GM12878 (cell line): ENCODE data around the gene TTC9B. TPM values are rescaled to one million over a fixed set of nuclear protein-coding genes. Genes with fewer than 3 reads are reported as not detected.

Experiments
- ATAC-seq: fragments of 200-7000 bp; cut with Tn5 transposase; 3 replicates; pipeline ENCODE4 v1.9.1; 2020; ENCODE audit warnings: mild to moderate bottlenecking, moderate library complexity
- BruUV-seq: library from RNA; stranded (reverse); fragments of 400-500 nt; replicated peaks from 2 replicates; lab custom pipeline; 2021; lab: Mats Ljungman, UMichigan
- CTCF ChIA-PET: fragments of 300-600 bp; sonication (Branson Sonifier 250); formaldehyde crosslinking; extraction: SDS; loops from one replicate; lab custom pipeline; 2021; ENCODE audit warnings: inconsistent platforms; lab: Yijun Ruan, JAX
- POLR2A ChIA-PET: fragments of 350-600 bp; formaldehyde crosslinking; extraction: SDS; loops from one replicate; lab custom pipeline; 2021; ENCODE audit warnings: inconsistent platforms; lab: Charles Lee
- RAD21 ChIA-PET: fragments of 300-600 bp; sonication (Branson Sonifier 250); formaldehyde crosslinking; loops from one replicate; lab custom pipeline; 2023; ENCODE audit warnings: antibody characterized with exemption; ENCODE audit not compliant: unreplicated experiment; lab: Charles Lee
- SMC1A ChIA-PET: fragments of 300-600 bp; sonication (Branson Sonifier 250); formaldehyde crosslinking; loops from one replicate; lab custom pipeline; 2023; ENCODE audit not compliant: unreplicated experiment, uncharacterized antibody; lab: Charles Lee
- DNase-seq: peaks from one replicate; pipeline ENCODE4 v3.0.0-alpha.2; 2011; ENCODE audit warnings: low read depth, low spot score
- FAIRE-seq: peaks from 3 replicates; lab custom pipeline; 2011; peaks lifted over from hg19 to GRCh38; lab: Jason Lieb, UNC
- H2AFZ ChIP-seq: 2 replicates; pipeline ENCODE4 v1.6.0; 2011; ENCODE audit warnings: low read depth, low read length, control low read depth; ENCODE audit not compliant: control insufficient read depth
- H3K27ac ChIP-seq: 2 replicates; pipeline ENCODE4 v1.5.1; 2011; ENCODE audit warnings: control low read depth; ENCODE audit not compliant: control insufficient read depth, insufficient read depth
- H3K27me3 ChIP-seq, 2 experiments: replicated peaks in 1 of 2; 2 replicates each; pipeline versions ENCODE4 v1.6.0 to v1.6.1; 2011; ENCODE audit warnings: low read length in 1 of 2; ENCODE audit not compliant: control insufficient read depth in 2 of 2, insufficient read depth in 2 of 2
- H3K36me3 ChIP-seq, 2 experiments: 2 replicates each; pipeline ENCODE4 v1.5.1; 2011; ENCODE audit warnings: low read length in 1 of 2; ENCODE audit not compliant: control insufficient read depth in 2 of 2, insufficient read depth in 2 of 2
- H3K4me1 ChIP-seq: 2 replicates; pipeline ENCODE4 v1.6.1; 2011; ENCODE audit warnings: mild to moderate bottlenecking, low read length, moderate library complexity, mixed read lengths; ENCODE audit not compliant: control insufficient read depth, insufficient read depth
- H3K4me2 ChIP-seq: 2 replicates; pipeline ENCODE4 v1.6.0; 2011; ENCODE audit warnings: control low read depth; ENCODE audit not compliant: control insufficient read depth, insufficient read depth
- H3K4me3 ChIP-seq: fragments of 200-600 bp; sonication (generic); 2 replicates; pipeline ENCODE4 v1.5.1; 2016
- H3K79me2 ChIP-seq: 2 replicates; pipeline ENCODE4 v1.6.0; 2011; ENCODE audit warnings: low read length; ENCODE audit not compliant: control insufficient read depth, insufficient read depth
- H3K9ac ChIP-seq: 2 replicates; pipeline ENCODE4 v1.8.0; 2011; ENCODE audit warnings: low read length, control low read depth, mixed read lengths; ENCODE audit not compliant: control insufficient read depth, insufficient read depth
- H3K9me3 ChIP-seq: replicated peaks from 3 replicates; pipeline ENCODE4 v1.5.1; 2011; ENCODE audit warnings: mild to moderate bottlenecking, low read length; ENCODE audit not compliant: control insufficient read depth, insufficient read depth
- H4K20me1 ChIP-seq: 2 replicates; pipeline ENCODE4 v1.6.0; 2011; ENCODE audit not compliant: control insufficient read depth, insufficient read depth
- CBX5 ChIP-seq: sonication (generic); IDR thresholded peaks from 2 replicates; pipeline ENCODE4 v1.6.1; 2016; ENCODE audit warnings: low read depth, moderate library complexity, mild to moderate bottlenecking, inconsistent platforms
- CEBPB ChIP-seq, 2 experiments: fragments of 150-350 bp in 1 of 2; IDR thresholded peaks; 2 replicates each; pipeline ENCODE4 v1.6.1; 2012 to 2014; ENCODE audit warnings: low read depth in 2 of 2, low read length in 2 of 2, borderline replicate concordance in 1 of 2, inconsistent platforms in 1 of 2
- ETV6 ChIP-seq, 2 experiments: fragments of 450-650 bp in 1 of 2; IDR thresholded peaks in 1 of 2; conservative IDR thresholded peaks in 1 of 2; 2 replicates each; pipeline ENCODE4 v1.6.1; 2014; ENCODE audit warnings: antibody characterized with exemption in 1 of 2, borderline replicate concordance in 1 of 2, low read depth in 1 of 2, mild to moderate bottlenecking in 1 of 2, moderate library complexity in 1 of 2
- GABPA ChIP-seq: IDR thresholded peaks from 2 replicates; pipeline ENCODE4 v1.6.1; 2014; ENCODE audit warnings: antibody characterized with exemption, low read depth, mild to moderate bottlenecking, inconsistent platforms
- SIX5 ChIP-seq: IDR thresholded peaks from 2 replicates; pipeline ENCODE4 v1.6.1; 2011; ENCODE audit warnings: mild to moderate bottlenecking, low read depth, low read length, moderate library complexity; ENCODE audit not compliant: severe bottlenecking
- SUPT20H ChIP-seq: IDR thresholded peaks from 2 replicates; pipeline ENCODE4 v1.6.1; 2011; ENCODE audit warnings: low read depth, mild to moderate bottlenecking, low read length, moderate library complexity, borderline replicate concordance; ENCODE audit not compliant: control insufficient read depth
- TBL1XR1 ChIP-seq: IDR thresholded peaks from 2 replicates; pipeline ENCODE4 v1.6.1; 2012; ENCODE audit warnings: low read depth, low read length, improper control_type of control experiment
- TCF12 ChIP-seq: IDR thresholded peaks from 2 replicates; pipeline ENCODE4 v1.6.1; 2011; ENCODE audit warnings: low read depth, mild to moderate bottlenecking, low read length
- ZNF622 ChIP-seq: fragments of 450-650 bp; IDR thresholded peaks from 2 replicates; pipeline ENCODE4 v1.6.1; 2017; ENCODE audit warnings: mild to moderate bottlenecking, inconsistent platforms
- WGBS: methylation state at CpG from one replicate; pipeline ENCODE4 v1.1.6; 2016; ENCODE audit warnings: low lambda C conversion rate; ENCODE audit not compliant: insufficient replicate concordance, insufficient coverage; ENCODE audit errors: missing lambda C conversion rate; 5-methylcytosine and 5-hydroxymethylcytosine counted together
- in situ Hi-C: fragments of 300-500 bp; cut with MboI; formaldehyde crosslinking; loops from 9 replicates; pipeline ENCODE4 v1.14.3; 2018; ENCODE audit warnings: mixed read lengths
- intact Hi-C: fragments of 100-400 bp; cut with micrococcal nuclease; formaldehyde crosslinking; loops from one replicate; pipeline ENCODE4 v1.14.2; 2022; ENCODE audit not compliant: unreplicated experiment
- polyA plus RNA-seq, 11 experiments: library from polyadenylated mRNA; depleted of rRNA in 4 of 11; unstranded in 6 of 11; stranded (reverse) in 5 of 11; fragments of >200 nt; fragmentation: Nextera tagmentation in 4 of 11; fragmentation: Illumina TruSeq in 1 of 11; extraction: Ambion mirVana in 4 of 11; extraction: Trizol in 1 of 11; gene quantifications; 1 replicate in 1 of 11; 2 replicates in 10 of 11; pipeline versions ENCODE4 v1.2.1 to v1.2.3, GENCODE V29; 2011 to 2016; ENCODE audit warnings: inconsistent platforms in 2 of 11, missing spikeins in 2 of 11, low read depth in 1 of 11
- total RNA-seq, 4 experiments: library from RNA; depleted of rRNA in 3 of 4; stranded (reverse); fragments of >200 nt in 3 of 4; fragmentation: Illumina TruSeq in 1 of 4; extraction: Trizol in 1 of 4; gene quantifications; 2 replicates each; pipeline versions ENCODE4 v1.2.1 to v1.2.3, GENCODE V29; 2013 to 2021

Gene TTC9B
- total and polyA plus RNA-seq, 10 of the 15 experiments (the other 5 are each of a cell fraction or from before 2014, with no cell fraction given): 0.04 to 0.14 (median 0.10) TPM; not detected in 7

DNA sequence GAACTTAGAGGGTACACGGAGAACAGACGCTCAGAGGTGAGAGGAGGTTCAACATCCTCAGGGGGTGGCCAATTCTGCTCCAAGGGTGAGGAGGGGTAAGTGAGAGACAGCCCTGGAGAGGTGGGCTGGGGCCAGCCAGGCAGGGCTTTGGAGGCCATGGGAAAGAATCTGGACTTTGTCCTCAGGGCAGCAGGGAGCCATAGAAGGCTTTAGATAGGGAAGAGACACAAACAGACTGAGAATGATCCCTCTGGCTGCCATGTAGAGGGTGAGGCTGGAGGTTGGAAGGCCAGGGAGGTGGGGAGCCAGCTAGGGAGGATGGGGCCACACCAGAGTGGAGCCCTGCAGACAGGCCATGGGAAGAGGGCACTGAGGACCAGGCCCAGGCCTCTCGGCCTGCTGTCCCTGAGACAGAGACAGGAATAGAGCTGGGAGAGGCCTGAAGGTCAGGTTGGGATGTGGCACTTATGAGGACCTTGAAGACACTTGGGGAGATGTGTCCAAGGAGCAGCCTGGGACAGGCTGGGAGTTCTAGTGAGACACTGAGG is 37.5 kb upstream of the TTC9B start:
- Histone ChIP-seq H4K20me1 (no peaks in the 10 kb centered on the region), H3K4me3 (no peak overlapping the region), H3K4me1 (no peaks in the 10 kb centered on the region), H3K36me3 (peaks cover 23 to 25% of the 10 kb centered on the region in 2 experiments; a peak in 3 of 4 replicates), H2AFZ (no peak overlapping the region), H3K9ac (no peak overlapping the region), H3K79me2 (peaks cover 3% of the 10 kb centered on the region), H3K9me3 (no peaks in the 10 kb centered on the region), H3K27me3 (no peaks in the 10 kb centered on the region), H3K4me2 (no peak overlapping the region), H3K27ac (no peak overlapping the region)
- FAIRE-seq (no peak), DNase-seq (no peak), ATAC-seq (no peak)
- POLR2A ChIA-PET: no interaction called here
- TF ChIP-seq CEBPB (IDR thresholded peaks at IDR 0.05; ENCODE audit: borderline replicate concordance in 1 of 2, low read depth in 2 of 2, low read length in 2 of 2) (no peak), TBL1XR1 (no peak), SIX5 (no peak), SUPT20H (no peak)
- SMC1A ChIA-PET: no interaction called here
- intact Hi-C loops (no loop called here), in situ Hi-C loops (no loop called here)
- CTCF ChIA-PET: no interaction called here
- no TSS peak for BruUV-seq
- WGBS: 98% methylated on average over 3 of the region's 3 CpGs
- RAD21 ChIA-PET: no interaction called here

DNA sequence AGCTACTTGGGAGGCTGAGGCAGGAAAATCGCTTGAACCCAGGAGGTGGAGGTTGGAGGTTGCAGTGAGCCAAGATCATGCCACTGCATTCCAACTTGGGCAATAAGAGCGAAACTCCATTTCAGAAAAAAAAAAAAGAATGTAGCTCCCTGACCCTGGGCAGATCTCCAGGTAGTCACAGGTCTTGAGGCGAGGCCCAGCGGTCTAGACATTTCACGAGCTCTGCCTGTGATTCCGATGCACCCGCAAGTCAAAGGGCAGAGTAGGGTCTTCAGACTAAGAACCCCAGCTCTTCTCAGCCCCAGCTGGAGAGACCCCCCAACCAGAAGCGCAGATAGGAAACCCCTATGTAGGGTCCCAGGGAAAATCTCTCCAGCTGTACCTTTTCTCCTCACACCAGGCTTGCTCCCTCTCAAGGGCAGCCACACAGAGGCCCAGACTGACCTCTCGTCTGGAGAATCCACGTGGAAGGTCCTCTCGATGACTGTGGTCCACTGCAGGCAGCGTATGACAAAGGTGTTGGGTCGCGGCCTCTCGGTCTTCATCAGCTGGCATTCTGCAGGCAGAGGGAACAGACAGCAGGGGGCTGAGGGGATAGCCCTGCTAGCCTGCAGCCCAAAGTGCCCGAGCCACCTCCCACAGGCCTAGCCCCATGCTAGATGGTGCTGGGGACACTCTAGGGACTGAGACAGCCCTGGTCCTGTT is 36.7 kb upstream of the TTC9B start:
- DNase-seq (no peak), ATAC-seq (no peak), FAIRE-seq (no peak)
- H2AFZ ChIP-seq: no peak overlapping the region
- H3K4me3 ChIP-seq: no peak overlapping the region
- no peak overlapping the region for H3K9ac ChIP-seq
- CTCF ChIA-PET: no interaction called here
- H4K20me1 ChIP-seq: no peaks in the 10 kb centered on the region
- in situ Hi-C loops (no loop called here), intact Hi-C loops (no loop called here)
- no peaks in the 10 kb centered on the region for H3K4me1 ChIP-seq
- BruUV-seq: no TSS peak
- H3K27ac ChIP-seq: no peak overlapping the region
- RAD21 ChIA-PET: no interaction called here
- H3K9me3 ChIP-seq: no peaks in the 10 kb centered on the region
- WGBS: 98% methylated on average over 16 of the region's 16 CpGs
- no peaks in the 10 kb centered on the region for H3K27me3 ChIP-seq
- TF ChIP-seq TCF12: no peak
- no peak for TF ChIP-seq GABPA
- TF ChIP-seq ETV6 (conservative IDR thresholded peaks at IDR 0.05 in 1 of 2, IDR thresholded peaks at IDR 0.05 in 1 of 2; ENCODE audit: borderline replicate concordance in 1 of 2, low read depth in 1 of 2): no peak
- no peak for TF ChIP-seq CEBPB (IDR thresholded peaks at IDR 0.05; ENCODE audit: borderline replicate concordance in 1 of 2, low read depth in 2 of 2, low read length in 2 of 2)
- TF ChIP-seq CBX5: no peak
- no peak for TF ChIP-seq ZNF622
- H3K79me2 ChIP-seq: peaks cover 3% of the 10 kb centered on the region
- SMC1A ChIA-PET: no interaction called here
- H3K4me2 ChIP-seq: no peak overlapping the region
- H3K36me3 ChIP-seq: peaks cover 23 to 31% of the 10 kb centered on the region in 2 experiments; a peak in 3 of 4 replicates
- POLR2A ChIA-PET: no interaction called here
